ENCODE results near the gene LEMD2.

GRCh38 chr6:33757906-33758305 is 31.0 kb downstream of the LEMD2 start:
- TF ChIP-seq, protein P1, sequence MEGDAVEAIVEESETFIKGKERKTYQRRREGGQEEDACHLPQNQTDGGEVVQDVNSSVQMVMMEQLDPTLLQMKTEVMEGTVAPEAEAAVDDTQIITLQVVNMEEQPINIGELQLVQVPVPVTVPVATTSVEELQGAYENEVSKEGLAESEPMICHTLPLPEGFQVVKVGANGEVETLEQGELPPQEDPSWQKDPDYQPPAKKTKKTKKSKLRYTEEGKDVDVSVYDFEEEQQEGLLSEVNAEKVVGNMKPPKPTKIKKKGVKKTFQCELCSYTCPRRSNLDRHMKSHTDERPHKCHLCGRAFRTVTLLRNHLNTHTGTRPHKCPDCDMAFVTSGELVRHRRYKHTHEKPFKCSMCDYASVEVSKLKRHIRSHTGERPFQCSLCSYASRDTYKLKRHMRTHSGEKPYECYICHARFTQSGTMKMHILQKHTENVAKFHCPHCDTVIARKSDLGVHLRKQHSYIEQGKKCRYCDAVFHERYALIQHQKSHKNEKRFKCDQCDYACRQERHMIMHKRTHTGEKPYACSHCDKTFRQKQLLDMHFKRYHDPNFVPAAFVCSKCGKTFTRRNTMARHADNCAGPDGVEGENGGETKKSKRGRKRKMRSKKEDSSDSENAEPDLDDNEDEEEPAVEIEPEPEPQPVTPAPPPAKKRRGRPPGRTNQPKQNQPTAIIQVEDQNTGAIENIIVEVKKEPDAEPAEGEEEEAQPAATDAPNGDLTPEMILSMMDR (IDR thresholded peaks at IDR 0.05) = no peak
- TF ChIP-seq POLR2A (IDR thresholded peaks at IDR 0.05) = no peak
